ENCODE data around the gene RAB4B. TPM values are rescaled to one million over a fixed set of nuclear protein-coding genes. Genes with fewer than 3 reads are reported as not detected.

The RAB4B gene
- total and polyA plus RNA-seq, 2 donors (not counting 1 experiment from before 2014, with no cell fraction given): 108 to 141 TPM

DNA sequence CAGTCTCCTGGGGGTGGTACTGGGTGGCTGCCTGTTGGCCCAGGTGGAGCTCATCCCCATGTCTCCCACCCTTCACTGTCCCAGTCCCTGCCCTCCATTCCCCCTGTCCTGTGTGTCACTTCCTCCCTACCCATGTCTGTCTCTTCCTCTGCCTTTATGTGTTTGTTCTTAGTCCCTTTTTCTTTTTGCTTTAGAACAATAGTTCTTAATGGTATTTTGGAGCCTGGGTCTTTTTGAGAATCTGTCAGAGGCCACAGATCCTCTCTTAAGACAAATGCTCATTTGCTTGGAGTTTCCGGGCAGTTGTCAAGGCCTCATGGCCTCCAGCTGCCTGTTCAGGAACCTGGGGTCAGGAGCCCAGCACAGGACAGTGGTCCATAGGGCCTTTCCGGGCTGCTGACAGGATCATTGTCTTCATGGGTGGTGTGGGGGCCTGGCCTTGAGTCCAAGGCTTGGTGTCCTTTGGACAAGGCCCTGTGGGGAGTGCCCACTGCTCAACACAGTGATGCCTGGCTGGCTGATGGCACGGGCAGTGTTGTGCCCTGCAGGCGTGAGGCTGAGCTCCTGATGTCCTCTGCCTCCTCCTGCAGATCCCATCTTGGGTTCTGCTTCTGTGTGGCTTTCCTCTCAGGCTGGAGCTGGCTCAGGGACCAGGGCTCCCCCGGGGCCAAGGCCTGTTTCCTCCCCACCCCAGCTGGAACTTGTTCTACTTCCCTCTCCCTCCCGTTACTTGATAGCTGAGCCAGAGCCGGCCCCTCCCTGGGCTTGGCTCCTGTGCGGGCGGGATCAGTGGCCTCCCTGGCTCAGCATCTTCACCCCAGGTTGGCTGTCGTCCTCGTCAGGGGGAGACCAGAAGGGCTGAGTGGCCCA is 24.5 kb downstream of the RAB4B start:
- Histone ChIP-seq H3K4me3 (ENCODE audit: control extremely low read depth in 1 of 5, extremely low read depth in 1 of 5, insufficient read depth in 1 of 5, low read depth in 2 of 5, low read length in 4 of 5) (peak overlapping the region in 3 of 5 experiments; percentile 5 to 34 (median 28)), H3K9me3 (ENCODE audit: control extremely low read depth in 1 of 3, control insufficient read depth in 2 of 3, insufficient read depth in 1 of 3, low read length in 2 of 3) (no peaks in the 10 kb centered on the region), H3K36me3 (replicated peaks in 1 of 2; ENCODE audit: control extremely low read depth in 1 of 2, control insufficient read depth in 1 of 2, extremely low read depth in 1 of 2, insufficient read depth in 2 of 2, low read length in 1 of 2) (peaks cover 0 to 66% of the 10 kb centered on the region in 2 experiments), H4K20me1 (ENCODE audit: control insufficient read depth, insufficient read depth, low read length, poor library complexity, severe bottlenecking) (peaks cover 77% of the 10 kb centered on the region), H3K79me2 (ENCODE audit: control insufficient read depth, insufficient read depth, low read length) (peaks cover 85% of the 10 kb centered on the region), H2AFZ (ENCODE audit: insufficient read depth, low read depth, low read length, poor library complexity, severe bottlenecking) (no peak overlapping the region), H3K9ac (ENCODE audit: low read length) (peak overlapping the region; percentile 49), H3K27me3 (replicated peaks in 1 of 4; ENCODE audit: control extremely low read depth in 1 of 4, control insufficient read depth in 3 of 4, insufficient read depth in 4 of 4, low read length in 3 of 4) (no peaks in the 10 kb centered on the region), H3K27ac (ENCODE audit: low read length in 2 of 2) (peak overlapping the region; percentile 74 to 86), H3K4me1 (ENCODE audit: control insufficient read depth in 2 of 2, insufficient read depth in 2 of 2, low read length in 2 of 2) (peaks cover 81 to 85% of the 10 kb centered on the region in 2 donors), H3K4me2 (replicated peaks; ENCODE audit: low read depth, low read length, poor library complexity, severe bottlenecking) (peak overlapping the region; percentile 93)
- POLR2A ChIA-PET: interaction anchor here (0.6 to 2.0 kb wide), 2 partner anchors 25 to 745 kb away, joined by 4 to 11 read pairs; partner anchors contain the start of gene RAB4B
- TF ChIP-seq, protein P1, sequence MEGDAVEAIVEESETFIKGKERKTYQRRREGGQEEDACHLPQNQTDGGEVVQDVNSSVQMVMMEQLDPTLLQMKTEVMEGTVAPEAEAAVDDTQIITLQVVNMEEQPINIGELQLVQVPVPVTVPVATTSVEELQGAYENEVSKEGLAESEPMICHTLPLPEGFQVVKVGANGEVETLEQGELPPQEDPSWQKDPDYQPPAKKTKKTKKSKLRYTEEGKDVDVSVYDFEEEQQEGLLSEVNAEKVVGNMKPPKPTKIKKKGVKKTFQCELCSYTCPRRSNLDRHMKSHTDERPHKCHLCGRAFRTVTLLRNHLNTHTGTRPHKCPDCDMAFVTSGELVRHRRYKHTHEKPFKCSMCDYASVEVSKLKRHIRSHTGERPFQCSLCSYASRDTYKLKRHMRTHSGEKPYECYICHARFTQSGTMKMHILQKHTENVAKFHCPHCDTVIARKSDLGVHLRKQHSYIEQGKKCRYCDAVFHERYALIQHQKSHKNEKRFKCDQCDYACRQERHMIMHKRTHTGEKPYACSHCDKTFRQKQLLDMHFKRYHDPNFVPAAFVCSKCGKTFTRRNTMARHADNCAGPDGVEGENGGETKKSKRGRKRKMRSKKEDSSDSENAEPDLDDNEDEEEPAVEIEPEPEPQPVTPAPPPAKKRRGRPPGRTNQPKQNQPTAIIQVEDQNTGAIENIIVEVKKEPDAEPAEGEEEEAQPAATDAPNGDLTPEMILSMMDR (IDR thresholded peaks at IDR 0.05): no peak
- TF ChIP-seq EZH2 (IDR thresholded peaks at IDR 0.05; ENCODE audit: borderline replicate concordance, insufficient read depth, low read depth, low read length, poor library complexity, severe bottlenecking): no peak
- Mint-ChIP-seq H3K4me1 (peaks cover 84% of the 10 kb centered on the region), H3K27ac (peak overlapping the region; percentile 95), H3K27me3 (no peaks in the 10 kb centered on the region), H3K4me3 (peak overlapping the region; percentile 74), H3K9me3 (ENCODE audit: insufficient read depth) (no peaks in the 10 kb centered on the region)
- CTCF ChIA-PET: interaction anchor here (1.2 to 4.8 kb wide), 3 partner anchors 17 to 50 kb away, joined by 5 to 39 read pairs (median 8); partner anchors contain the start of gene RAB4B
- 39% methylated on average over 10 of the region's 11 CpGs for WGBS (ENCODE audit: insufficient coverage)
- intact Hi-C loops (cut with micrococcal nuclease): no loop called here
- no peak for ATAC-seq (ENCODE audit: low read depth)
- peak; percentile 45 for DNase-seq

All from B cell (primary cell).